Jurkat, Clone E6-1 (cell line): ENCODE data around the gene G0S2. TPM values are rescaled to one million over a fixed set of nuclear protein-coding genes. Genes with fewer than 3 reads are reported as not detected.

Experiments
- DNase-seq: peaks from one replicate; pipeline ENCODE4 v3.0.0-alpha.2; 2011; ENCODE audit warnings: low read depth, low spot score
- H3K4me3 ChIP-seq: 2 replicates; pipeline ENCODE4 v1.5.1; 2011; ENCODE audit warnings: mild to moderate bottlenecking, low read length, control low read depth, moderate library complexity
- polyA plus RNA-seq: library from polyadenylated mRNA; unstranded; fragments of >200 nt; gene quantifications from one replicate; pipeline ENCODE4 v1.2.1, GENCODE V29; 2012; ENCODE audit warnings: missing spikeins; ENCODE audit not compliant: insufficient read length, insufficient read depth

Gene G0S2, protein sequence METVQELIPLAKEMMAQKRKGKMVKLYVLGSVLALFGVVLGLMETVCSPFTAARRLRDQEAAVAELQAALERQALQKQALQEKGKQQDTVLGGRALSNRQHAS
- not detected for polyA plus RNA-seq

DNA sequence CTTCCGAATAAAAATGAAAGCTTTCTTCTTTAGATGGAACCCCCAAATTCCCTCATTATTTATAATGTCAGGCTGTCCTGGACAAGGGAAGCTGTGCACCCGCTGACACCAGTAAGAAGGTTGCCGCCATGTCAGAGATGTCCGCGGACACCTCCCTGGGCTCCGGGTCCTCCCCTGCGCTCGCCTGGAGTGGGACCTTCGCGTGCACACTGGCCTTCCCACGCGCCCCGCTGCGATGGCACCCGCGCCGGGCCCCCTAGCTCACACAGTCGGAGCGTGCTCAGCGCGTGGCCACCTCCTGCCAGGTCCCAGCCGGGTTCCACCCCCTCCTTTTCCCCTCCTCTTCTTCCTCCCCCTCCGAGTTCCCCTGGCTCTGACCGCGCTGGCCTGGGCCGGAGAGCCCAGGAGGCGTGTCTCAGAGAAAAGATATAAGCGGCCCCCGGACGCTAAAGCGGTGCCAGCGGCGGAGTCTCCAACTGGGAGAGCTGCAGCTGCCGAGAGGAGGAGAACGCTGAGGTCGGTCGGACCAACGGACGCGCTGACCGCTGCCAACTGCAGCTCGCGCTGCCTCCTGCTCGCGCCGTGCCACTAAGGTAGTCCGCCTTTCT, at the start of gene G0S2:
Gene G0S2, plus strand, starts transcription at position 456 of the 608 bp plus-strand sequence. CDS start 273 bp downstream, outside the sequence.
- DNase-seq = no peak
- no peak within 1 kb of the TSS for H3K4me3 ChIP-seq

DNA sequence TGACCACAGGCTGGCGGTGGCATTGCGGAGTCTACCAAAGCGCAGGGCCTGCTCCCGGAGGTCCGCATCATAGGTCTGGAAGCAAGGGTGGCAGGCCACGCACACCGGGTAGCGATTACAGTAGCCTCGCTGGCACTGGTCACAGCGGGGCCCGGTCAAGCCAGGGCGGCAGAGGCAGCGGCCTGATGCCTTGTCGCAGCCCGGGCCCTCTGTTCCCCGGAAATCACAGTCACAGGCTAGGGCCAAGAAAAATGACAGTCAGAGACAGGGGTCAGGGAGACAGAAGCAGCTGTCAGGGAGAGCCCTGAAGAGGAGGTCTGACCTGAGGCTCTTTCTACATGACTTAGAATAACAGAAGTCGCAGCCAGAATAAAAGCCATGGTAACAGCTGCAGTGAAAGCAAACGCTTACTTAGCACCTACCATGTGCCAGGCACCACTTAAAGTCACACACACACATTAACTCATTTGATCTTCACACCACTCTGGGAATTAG, 49.4 kb upstream of the G0S2 start:
- DNase-seq = no peak
- no peak overlapping the region for H3K4me3 ChIP-seq

- no peak for DNase-seq
- H3K4me3 ChIP-seq = no peak overlapping the region
Observed at GRCh38 chr1:209626346-209627026, 48.7 kb upstream of the G0S2 start.

GRCh38 chr1:209627027-209627731, 48.0 kb upstream of the G0S2 start:
- no peak for DNase-seq
- H3K4me3 ChIP-seq = no peak overlapping the region

DNA sequence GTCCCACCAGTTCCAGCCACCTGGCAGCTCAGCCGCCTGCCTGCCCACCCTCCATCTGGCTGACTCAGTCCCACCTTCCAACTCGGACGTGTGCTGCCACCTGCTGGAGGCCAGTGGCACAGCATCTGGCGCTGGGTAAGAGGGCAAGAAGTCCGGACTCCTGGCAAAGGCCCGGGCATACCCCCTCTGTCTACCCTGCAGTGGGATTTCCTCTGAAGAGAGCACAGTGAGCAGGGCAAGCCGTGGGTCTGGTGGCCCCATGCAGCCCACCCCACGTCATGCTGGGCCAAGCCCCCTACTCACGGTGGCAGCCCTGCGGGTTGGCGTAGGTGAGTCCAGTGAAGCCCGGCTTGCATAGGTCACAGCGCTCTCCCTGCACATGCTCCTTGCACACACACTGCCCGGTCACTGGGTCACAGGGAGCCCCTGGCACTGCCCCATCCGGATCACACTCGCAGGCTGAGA, 47.4 kb upstream of the G0S2 start:
- DNase-seq = peak; percentile 57
- H3K4me3 ChIP-seq = no peak overlapping the region

DNA sequence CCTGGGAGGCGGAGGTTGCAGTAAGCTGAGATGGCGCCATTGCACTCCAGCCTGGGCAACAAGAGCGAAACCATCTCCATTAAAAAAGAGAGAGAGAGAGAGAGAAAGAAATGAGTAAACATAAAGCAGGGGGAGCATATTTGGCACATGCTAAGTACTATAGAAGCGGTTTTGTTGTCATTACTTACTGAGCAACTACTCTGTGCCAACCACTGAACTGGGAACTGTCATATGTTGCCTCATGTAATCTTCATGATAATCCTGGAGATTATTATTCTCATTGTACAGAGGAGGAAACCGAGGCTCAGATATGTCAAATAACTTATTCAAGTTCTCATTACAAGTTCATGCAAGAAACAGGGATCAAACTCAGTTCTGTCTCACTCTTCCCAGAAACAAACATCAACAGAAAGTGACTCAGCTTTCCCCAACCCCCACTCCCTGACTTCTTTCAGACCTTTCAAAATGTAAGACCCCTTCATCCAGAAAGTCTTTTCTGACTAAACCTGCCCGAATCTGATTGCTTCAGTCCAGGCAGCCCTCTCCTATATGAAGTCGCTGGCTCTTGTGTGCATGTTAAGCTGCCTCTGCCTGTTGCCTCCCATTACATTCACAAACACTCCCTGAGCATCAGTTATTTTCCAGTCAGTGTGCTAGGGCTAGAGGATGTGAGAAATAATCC, 46.5 kb upstream of the G0S2 start:
- DNase-seq = no peak
- no peak overlapping the region for H3K4me3 ChIP-seq

GRCh38 chr1:209629621-209630382, 45.4 kb upstream of the G0S2 start:
- no peak overlapping the region for H3K4me3 ChIP-seq
- no peak for DNase-seq

DNA sequence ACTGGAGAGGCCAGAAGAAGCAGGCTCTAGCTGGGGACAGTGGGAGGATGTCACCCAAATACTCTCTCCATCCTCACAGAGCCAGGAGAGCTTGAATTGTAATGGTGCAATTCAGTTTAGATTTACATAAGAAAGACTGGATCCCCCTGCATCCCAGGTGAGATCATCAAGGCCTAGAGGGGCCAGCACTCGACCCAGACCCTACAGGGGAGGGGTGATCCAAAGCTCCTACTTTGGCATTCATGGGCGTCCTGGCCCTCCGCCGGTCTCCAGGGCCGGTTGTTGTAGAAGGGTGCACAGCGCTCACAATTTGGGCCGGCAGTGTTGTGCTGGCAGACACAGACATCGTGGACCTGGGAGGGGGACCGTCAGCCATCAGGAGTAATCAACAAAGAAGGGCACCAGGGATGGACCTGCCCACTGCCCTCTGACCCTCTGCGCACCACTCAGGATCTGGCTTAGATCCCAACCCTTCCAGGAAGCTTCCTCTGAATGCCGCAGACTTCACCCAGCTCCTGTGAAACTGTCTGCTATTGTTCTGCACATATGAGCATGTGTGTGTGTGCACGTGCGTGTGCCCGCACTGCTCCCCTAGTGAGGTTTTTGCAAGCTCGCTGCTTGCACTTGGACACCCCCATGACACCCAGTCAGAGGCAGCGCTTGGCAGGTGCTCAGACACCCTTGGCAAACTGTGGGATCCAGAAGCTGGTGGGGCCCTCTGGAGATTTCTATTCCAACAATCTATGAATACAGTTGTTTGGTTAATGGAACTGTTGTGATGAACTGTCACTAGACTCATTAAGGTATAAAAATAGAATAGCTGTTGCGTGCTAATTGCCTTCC, 44.6 kb upstream of the G0S2 start:
- no peak overlapping the region for H3K4me3 ChIP-seq
- DNase-seq = no peak

- DNase-seq = no peak
Observed at GRCh38 chr1:209633335-209633997, 41.7 kb upstream of the G0S2 start.

DNA sequence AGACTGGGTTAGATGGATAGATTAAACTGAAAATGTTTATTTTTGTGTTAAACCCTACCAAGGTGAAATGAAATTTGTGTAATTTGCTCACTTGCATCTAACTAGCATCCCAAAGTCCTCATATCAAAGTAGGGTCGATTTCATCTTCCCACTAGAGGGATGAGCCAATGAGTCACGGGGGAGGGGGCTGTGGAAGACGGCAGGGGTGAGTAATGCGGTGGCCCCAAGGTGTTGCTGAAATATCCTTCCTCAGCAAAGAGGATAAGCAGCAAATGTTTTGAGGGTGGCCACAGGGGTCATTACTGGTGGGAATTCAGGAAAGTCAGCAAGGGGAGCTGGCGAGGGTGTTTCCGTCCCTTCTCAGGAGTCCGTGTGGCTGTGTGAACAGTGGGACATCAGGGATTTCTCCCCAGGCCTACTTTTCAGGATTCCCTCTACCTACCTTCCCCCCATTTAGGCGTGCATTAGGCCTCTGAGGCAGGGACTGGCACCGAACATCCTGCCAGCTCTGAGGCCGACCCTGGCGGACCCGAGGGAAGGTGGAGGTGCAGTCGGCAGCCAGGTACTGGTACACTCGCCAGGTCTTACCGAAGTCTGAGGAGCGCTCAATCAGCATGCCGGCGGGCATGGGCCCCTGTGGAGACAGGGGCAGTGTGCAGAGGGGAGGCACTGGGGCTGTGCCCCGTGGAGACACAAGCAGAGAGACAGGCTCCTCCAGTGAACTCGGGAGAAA, 41.0 kb upstream of the G0S2 start:
- DNase-seq = no peak
- H3K4me3 ChIP-seq = no peak overlapping the region

More at GRCh38 chr1:209633335-209633997, 41.7 kb upstream of the G0S2 start:
- no peak overlapping the region for H3K4me3 ChIP-seq

DNA sequence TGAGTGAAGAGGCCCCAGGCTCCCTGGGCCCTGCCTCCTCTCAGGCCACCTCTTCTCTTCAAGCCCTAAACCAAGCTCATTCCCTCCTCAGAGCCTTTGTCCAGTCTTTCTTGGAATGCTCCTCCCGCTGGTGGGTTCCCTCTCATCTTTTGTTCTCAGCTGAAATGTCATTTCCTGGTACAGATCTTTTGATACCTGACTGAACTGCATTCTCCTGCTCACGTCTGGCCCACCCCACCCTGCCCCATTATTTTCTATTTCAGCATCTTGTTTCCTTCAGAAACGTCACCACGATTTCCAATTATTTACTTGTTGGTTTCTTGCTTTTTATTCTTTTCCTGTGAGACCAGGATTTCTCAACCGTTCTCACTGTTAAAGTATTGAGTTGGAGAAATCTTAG, 39.4 kb upstream of the G0S2 start:
- no peak for DNase-seq
- H3K4me3 ChIP-seq = no peak overlapping the region

GRCh38 chr1:209641832-209642172, 33.4 kb upstream of the G0S2 start:
- no peak for DNase-seq
- H3K4me3 ChIP-seq = no peak overlapping the region

DNA sequence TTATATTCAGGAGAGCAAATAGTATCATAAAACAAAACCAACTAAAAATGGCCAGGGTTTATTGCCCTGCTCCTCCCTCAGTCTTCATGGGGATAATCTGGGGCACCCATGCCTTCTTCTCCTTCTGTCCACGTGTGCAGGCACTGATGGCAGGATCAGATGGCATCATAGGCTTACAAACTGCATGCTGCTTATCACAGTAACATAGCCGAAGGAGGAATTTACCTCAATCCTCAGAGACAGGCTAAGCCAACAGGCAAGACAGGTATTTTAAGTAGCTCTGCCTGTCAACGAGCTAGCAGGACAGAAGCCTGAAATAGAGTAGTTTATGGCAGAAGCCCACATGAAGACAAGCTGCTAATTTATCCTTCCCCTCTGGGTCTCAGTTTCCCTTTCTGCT, 32.4 kb upstream of the G0S2 start:
- H3K4me3 ChIP-seq = no peak overlapping the region
- DNase-seq = no peak

DNA sequence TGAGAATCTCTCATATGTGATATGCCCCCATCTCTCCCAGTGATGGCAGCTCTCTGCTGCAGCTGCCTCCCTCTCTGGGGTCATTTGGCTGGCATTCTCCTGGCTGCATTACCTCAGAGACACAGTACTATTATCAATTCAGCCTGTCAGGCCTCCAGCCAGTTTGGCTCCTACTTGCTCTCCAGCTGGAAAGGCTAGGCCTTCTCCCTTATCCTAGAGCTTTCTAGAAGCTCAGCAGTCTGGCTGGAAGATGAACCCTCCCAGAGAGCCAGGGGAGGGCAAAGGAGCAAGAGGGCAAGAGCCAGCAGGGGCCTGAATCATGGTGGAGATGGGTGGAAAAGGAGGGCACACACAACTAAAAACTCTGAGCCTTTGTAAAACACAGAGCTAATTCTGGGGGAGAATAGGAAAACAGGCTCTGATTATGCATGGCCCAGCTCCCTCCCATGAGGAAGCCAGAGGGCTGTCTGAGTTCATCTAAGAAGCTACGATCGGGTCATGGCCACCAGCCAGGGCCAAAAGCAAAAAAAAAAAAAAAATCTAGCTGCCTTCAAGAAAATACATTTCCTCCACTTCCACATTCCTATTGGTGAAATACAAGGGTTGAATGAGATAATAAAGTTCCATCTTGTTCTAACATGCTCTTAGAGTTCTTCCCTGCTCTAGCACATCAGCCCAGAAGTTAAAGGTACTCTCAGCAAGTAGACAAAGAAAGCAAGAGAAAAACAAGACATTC, 31.8 kb upstream of the G0S2 start:
- H3K4me3 ChIP-seq = no peak overlapping the region
- no peak for DNase-seq

- no peak for DNase-seq
- H3K4me3 ChIP-seq = no peak overlapping the region
Observed at GRCh38 chr1:209645574-209646452, 29.4 kb upstream of the G0S2 start.
